AG09309 (cell line): Measurements from ENCODE around the gene MEIOSIN.

Experiments
- DNase-seq: peaks from one replicate; pipeline ENCODE4 v3.0.0-alpha.2; 2010; ENCODE audit warnings: low read depth
- H3K4me3 ChIP-seq: 2 replicates; pipeline ENCODE4 v1.5.1; 2011; ENCODE audit warnings: mild to moderate bottlenecking, low read depth, low read length, moderate library complexity; ENCODE audit not compliant: control insufficient read depth
- TF ChIP-seq, protein P1 (sequence below): IDR thresholded peaks from 2 replicates; pipeline ENCODE4 v1.5.1; 2011; ENCODE audit warnings: mild to moderate bottlenecking, low read depth, low read length, inconsistent platforms; ENCODE audit not compliant: insufficient read depth, control insufficient read depth; ENCODE audit errors: missing control alignments

MEIOSIN gene

DNA sequence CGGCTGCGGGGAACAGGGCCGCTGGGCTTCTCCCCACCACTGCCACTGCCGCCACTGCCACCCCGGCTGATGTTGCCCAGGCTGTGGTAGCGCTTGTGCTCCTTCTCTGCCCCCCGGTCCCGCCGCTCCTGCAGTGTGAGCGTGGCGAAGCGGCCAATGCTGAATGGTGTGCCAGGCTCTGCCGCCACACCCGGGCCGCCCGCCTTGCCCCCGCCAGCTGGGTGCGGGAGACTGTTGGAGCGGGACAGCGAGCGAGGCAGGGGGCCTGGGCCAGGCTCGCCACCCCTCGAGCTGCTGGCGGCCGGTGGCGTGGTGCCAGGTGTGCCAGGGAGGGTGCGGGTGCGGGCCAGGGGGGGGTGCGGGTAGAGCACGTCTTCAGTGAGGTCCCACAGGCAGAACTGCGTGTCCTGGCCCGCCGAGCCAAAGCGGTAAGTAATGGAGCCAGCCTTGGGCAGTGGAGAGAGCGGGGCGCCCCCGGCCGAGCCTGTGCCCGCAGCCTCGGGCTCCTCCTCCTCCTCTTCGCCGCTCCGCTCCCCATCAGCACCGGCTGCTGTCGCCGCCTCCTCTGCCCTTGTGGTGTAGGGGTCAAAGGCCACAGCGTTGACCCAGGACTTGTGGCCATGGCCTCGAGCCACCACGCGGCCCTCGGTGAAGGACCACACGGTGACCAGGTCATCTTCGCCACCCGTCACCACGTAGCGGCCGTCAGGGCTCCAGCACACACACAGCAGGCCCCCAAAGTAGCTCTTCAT is 52.7 kb downstream of the MEIOSIN start:
- no peak overlapping the region for H3K4me3 ChIP-seq
- DNase-seq: no peak
- TF ChIP-seq, protein P1, sequence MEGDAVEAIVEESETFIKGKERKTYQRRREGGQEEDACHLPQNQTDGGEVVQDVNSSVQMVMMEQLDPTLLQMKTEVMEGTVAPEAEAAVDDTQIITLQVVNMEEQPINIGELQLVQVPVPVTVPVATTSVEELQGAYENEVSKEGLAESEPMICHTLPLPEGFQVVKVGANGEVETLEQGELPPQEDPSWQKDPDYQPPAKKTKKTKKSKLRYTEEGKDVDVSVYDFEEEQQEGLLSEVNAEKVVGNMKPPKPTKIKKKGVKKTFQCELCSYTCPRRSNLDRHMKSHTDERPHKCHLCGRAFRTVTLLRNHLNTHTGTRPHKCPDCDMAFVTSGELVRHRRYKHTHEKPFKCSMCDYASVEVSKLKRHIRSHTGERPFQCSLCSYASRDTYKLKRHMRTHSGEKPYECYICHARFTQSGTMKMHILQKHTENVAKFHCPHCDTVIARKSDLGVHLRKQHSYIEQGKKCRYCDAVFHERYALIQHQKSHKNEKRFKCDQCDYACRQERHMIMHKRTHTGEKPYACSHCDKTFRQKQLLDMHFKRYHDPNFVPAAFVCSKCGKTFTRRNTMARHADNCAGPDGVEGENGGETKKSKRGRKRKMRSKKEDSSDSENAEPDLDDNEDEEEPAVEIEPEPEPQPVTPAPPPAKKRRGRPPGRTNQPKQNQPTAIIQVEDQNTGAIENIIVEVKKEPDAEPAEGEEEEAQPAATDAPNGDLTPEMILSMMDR: no peak

DNA sequence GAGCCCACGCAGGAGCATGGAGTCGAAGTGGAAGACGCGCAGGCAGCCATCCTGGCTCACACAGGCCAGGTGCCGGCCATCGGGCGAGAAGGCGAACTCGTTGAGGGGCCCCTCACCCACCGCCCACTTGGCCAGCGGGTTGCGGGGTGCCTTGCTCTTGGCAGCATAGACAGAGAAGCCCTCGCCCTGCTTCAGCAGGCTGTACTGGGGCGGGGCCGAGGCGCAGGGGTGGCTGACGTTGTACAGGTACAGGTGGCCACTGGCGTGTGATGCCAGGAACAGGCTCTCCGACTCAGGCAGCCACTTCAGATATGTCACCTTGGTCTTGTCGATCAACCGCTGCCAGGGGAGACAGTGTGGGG is 53.3 kb downstream of the MEIOSIN start:
- TF ChIP-seq, protein P1: no peak
- DNase-seq: no peak
- no peak overlapping the region for H3K4me3 ChIP-seq

DNA sequence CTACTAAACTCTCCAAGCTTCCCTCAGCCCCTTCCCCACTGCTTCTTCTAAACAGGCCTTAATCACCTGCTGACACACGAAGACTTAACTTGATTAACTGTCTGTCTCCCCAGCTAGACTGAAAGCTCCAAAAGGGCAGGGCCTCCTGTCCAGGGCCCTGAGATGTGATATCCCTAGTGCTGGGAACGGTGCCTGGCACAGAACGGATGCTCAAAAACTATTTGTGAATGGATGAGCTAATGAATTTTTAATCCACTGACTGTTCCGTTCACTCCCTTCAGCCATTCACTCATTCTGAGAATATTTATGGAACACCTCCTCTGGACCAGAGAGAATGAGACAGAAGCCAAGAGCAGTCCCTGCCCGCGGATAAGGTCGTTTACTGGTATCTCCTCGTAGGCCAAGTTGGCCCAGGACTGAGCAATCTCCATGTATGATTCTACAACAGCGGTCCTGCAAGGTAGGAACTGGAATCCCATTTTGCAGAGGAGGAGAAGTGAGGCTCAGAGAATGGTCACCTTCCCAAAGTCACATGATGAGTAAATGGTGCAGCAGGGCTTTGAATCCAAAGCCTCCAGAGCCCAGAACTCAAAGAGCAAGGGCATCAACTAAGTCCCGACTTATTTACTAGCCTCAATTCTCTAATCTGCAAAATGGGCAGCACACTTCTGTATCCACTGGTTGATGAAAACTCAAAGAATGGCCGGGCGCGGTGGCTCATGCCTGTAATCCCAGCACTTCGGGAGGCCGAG is 56.0 kb downstream of the MEIOSIN start:
- no peak for DNase-seq
- TF ChIP-seq, protein P1: no peak
- H3K4me3 ChIP-seq: no peak overlapping the region

DNA sequence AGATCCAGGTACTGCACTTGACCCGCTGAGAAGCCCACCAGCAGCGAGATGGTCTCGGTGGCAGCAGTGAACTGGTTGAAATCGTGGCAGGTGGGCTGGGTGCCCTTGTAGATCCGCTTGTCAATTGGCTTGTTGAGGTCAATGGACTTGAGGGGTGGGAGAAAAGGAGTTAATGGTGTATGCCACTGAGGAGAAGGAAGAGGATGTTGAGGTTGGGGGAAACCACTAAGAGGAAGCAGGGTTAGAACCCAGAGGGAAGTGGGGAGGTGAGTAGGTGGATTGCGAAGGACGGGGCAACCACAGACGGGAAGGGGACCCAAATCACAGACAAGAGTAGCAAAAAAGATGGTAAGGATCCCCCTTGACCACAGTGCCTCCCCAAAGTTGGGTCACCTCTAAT is 57.7 kb downstream of the MEIOSIN start:
- DNase-seq: no peak
- TF ChIP-seq, protein P1: no peak
- peak overlapping the region; percentile 80; the same call in 1 of the 2 replicates for H3K4me3 ChIP-seq

DNA sequence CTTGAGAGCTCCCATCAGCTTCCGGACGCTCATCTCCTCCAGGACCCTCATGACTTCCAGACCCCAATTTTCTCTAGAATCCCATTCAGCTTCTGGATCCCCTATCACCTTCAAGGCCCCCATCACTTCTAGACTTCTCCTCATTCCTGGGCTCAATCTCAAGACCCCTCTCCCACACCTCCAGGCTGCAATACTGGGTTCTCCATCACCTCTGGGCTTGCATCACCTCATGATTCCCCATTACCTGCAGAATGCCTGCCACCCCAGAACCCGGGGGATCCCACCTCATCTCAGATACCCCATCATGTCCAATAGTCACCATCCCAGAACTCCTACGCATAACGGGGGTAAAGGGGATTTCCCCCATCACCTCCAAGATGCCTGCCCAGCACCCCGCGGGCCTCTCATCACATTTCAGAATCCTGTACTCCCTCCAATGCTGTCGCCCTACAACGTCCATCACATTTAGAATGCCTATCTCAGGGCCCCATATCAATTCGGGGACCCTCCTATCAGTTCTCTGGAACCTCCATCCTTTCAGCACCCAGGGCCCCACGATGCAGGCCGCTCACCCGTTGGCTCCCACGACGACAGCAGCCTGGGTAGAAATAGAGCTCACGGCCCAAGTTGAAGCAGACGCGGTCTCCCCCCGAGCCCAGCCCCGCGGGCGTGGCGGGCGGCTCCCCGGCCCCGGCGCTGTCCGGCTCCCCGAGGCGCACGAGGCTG is 58.7 kb downstream of the MEIOSIN start:
- TF ChIP-seq, protein P1: no peak
- peak overlapping the region; percentile 80 for H3K4me3 ChIP-seq
- no peak for DNase-seq

DNA sequence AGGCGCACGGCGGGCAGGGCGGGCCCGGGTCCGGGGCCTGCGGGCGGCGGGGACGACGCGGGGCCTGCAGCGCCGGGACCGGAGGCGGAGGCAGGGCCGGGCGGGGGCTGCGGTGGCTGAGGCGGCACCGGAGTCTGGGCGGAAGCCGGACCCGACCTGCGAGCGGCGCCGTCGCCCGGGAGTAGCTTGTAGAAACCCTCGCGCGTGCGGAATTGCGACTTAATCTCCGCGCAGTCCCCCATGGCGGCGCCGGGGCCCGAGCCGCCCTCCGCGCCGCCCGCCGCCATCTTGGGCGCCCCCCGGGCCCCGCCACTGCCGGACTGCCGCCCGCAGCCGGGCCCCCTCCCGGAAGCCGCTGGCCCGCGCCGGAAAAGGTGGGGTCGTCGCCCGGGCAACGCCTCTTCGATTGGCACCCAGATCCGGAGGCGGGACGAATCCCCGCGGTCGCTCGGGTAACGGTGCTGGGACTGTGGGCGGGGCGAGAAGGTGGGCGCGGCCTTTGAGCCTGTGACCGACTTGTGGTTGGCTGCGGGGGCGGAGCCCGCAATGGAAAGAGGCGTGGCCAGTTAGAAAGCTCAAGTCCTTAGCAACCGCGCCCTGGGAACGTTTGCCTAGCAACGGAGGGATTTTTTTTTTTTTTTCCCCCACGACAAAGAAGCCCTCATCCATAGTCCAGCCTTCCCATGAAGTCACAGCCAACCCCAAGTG is 59.4 kb downstream of the MEIOSIN start, which contains the start of gene DMWD:
DMWD (minus strand) TSS at position 376 of the 708 bp plus-strand sequence; CDS start at position 287, 89 bp downstream.
- H3K4me3 ChIP-seq: peak within 1 kb of the TSS; percentile 80
- TF ChIP-seq, protein P1: no peak
- peak; percentile 93 for DNase-seq
